IMR-90 (cell line): ENCODE results near the gene RDH16. TPM values are rescaled to one million over a fixed set of nuclear protein-coding genes. Genes with fewer than 3 reads are reported as not detected.
"Not testable (repeated sequence)": the region's sequence is repeated elsewhere in the genome, so short reads cannot be mapped to it uniquely, and the experiment has no call there.

Source experiments
- ATAC-seq: fragments of 200-7000 bp; cut with Tn5 transposase; 2 replicates; pipeline ENCODE4 v1.9.1; 2020; ENCODE audit warnings: low read depth, mild to moderate bottlenecking, moderate library complexity
- BruUV-seq: library from RNA; stranded (reverse); fragments of 400-500 nt; replicated peaks from 2 replicates; lab custom pipeline; 2021; lab: Mats Ljungman, UMichigan
- CTCF ChIA-PET: fragments of 300-600 bp; formaldehyde crosslinking; extraction: SDS; loops from one replicate; lab custom pipeline; 2021; ENCODE audit warnings: antibody characterized with exemption; lab: Yijun Ruan, JAX
- POLR2A ChIA-PET: fragments of 300-600 bp; sonication (Branson Sonifier 250); formaldehyde crosslinking; loops from one replicate; lab custom pipeline; 2022; ENCODE audit warnings: antibody characterized with exemption; ENCODE audit not compliant: unreplicated experiment; lab: Charles Lee
- DNase-seq: peaks from one replicate; pipeline ENCODE4 v3.0.0; 2013
- H2AFZ ChIP-seq: replicated peaks from 2 replicates; pipeline ENCODE3; 2013; ENCODE audit warnings: low read length, mild to moderate bottlenecking; ENCODE audit not compliant: poor library complexity
- H2AK5ac ChIP-seq: 2 replicates; pipeline ENCODE4 v1.6.1; 2013; ENCODE audit warnings: low read depth, low read length, inconsistent platforms
- H2AK9ac ChIP-seq: replicated peaks from 2 replicates; pipeline ENCODE3; 2013; ENCODE audit warnings: mild to moderate bottlenecking, low read depth, low read length, moderate library complexity; ENCODE audit not compliant: poor library complexity
- H2BK120ac ChIP-seq: 2 replicates; pipeline ENCODE4 v1.6.1; 2013; ENCODE audit warnings: low read depth, low read length, inconsistent platforms
- H2BK15ac ChIP-seq: 3 replicates; pipeline ENCODE4 v1.6.1; 2013; ENCODE audit warnings: low read depth, low read length, inconsistent platforms
- H2BK20ac ChIP-seq: 2 replicates; pipeline ENCODE4 v1.6.1; 2013; ENCODE audit warnings: low read depth, mild to moderate bottlenecking, inconsistent platforms, low read length, moderate library complexity
- H2BK5ac ChIP-seq: 2 replicates; pipeline ENCODE4 v1.6.1; 2013; ENCODE audit warnings: mild to moderate bottlenecking, low read depth, low read length, inconsistent platforms; ENCODE audit not compliant: poor library complexity, severe bottlenecking
- H3K14ac ChIP-seq: replicated peaks from 2 replicates; pipeline ENCODE4 v1.6.1; 2013; ENCODE audit warnings: low read depth, low read length, inconsistent platforms
- H3K18ac ChIP-seq: 2 replicates; pipeline ENCODE4 v1.6.1; 2013; ENCODE audit warnings: low read depth, low read length, control low read depth
- H3K23ac ChIP-seq: 2 replicates; pipeline ENCODE4 v1.6.1; 2013; ENCODE audit warnings: low read depth, low read length, inconsistent platforms
- H3K27ac ChIP-seq: 2 replicates; pipeline ENCODE4 v1.5.1; 2013; ENCODE audit warnings: mild to moderate bottlenecking, control low read depth, low read length; ENCODE audit not compliant: insufficient read depth
- H3K27me3 ChIP-seq: 2 replicates; pipeline ENCODE4 v1.6.1; 2013; ENCODE audit warnings: low read length; ENCODE audit not compliant: control insufficient read depth, insufficient read depth
- H3K36me3 ChIP-seq: 2 replicates; pipeline ENCODE4 v1.6.1; 2013; ENCODE audit warnings: low read length, mixed read lengths; ENCODE audit not compliant: control insufficient read depth, insufficient read depth
- H3K4ac ChIP-seq: 2 replicates; pipeline ENCODE4 v1.6.1; 2013; ENCODE audit warnings: low read depth, low read length, inconsistent platforms
- H3K4me1 ChIP-seq: 2 replicates; pipeline ENCODE4 v1.6.1; 2013; ENCODE audit warnings: low read length, mixed read lengths; ENCODE audit not compliant: control insufficient read depth, insufficient read depth
- H3K4me2 ChIP-seq: 2 replicates; pipeline ENCODE4 v1.6.1; 2013; ENCODE audit warnings: low read depth, mild to moderate bottlenecking, control low read depth, low read length, moderate library complexity
- H3K4me3 ChIP-seq: 2 replicates; pipeline ENCODE4 v1.5.1; 2013; ENCODE audit warnings: low read depth, mild to moderate bottlenecking, control low read depth, low read length, moderate library complexity; ENCODE audit not compliant: insufficient read depth
- H3K56ac ChIP-seq: 2 replicates; pipeline ENCODE4 v1.6.1; 2013; ENCODE audit warnings: low read length, inconsistent platforms; ENCODE audit not compliant: insufficient read depth; ENCODE audit errors: extremely low read depth
- H3K79me1 ChIP-seq, 2 experiments: 2 replicates each; pipeline ENCODE4 v1.6.1; 2013; ENCODE audit warnings: low read length in 2 of 2, inconsistent platforms in 1 of 2, low read depth in 1 of 2
- H3K9ac ChIP-seq: 2 replicates; pipeline ENCODE4 v1.6.1; 2013; ENCODE audit warnings: low read depth, low read length, control low read depth
- H3K9me1 ChIP-seq: 2 replicates; pipeline ENCODE4 v1.6.1; 2013; ENCODE audit warnings: low read length, inconsistent platforms; ENCODE audit not compliant: insufficient read depth
- H3K9me3 ChIP-seq: 2 replicates; pipeline ENCODE4 v1.6.1; 2013; ENCODE audit warnings: low read length; ENCODE audit not compliant: control insufficient read depth, insufficient read depth
- H4K20me1 ChIP-seq: 2 replicates; pipeline ENCODE4 v1.6.1; 2013; ENCODE audit warnings: low read length, inconsistent platforms; ENCODE audit not compliant: insufficient read depth
- H4K5ac ChIP-seq: 2 replicates; pipeline ENCODE4 v1.6.1; 2013; ENCODE audit warnings: mild to moderate bottlenecking, low read depth, low read length, control low read depth
- H4K8ac ChIP-seq, 2 experiments: 2 replicates each; pipeline ENCODE4 v1.6.1; 2013; ENCODE audit warnings: low read depth in 2 of 2, low read length in 2 of 2, control low read depth in 1 of 2, inconsistent platforms in 1 of 2
- H4K91ac ChIP-seq: 2 replicates; pipeline ENCODE4 v1.6.1; 2013; ENCODE audit warnings: low read depth, low read length, inconsistent platforms; ENCODE audit not compliant: insufficient read depth
- CHD1 ChIP-seq: IDR thresholded peaks from 2 replicates; pipeline ENCODE4 v1.6.1; 2012; ENCODE audit warnings: low read depth, low read length, improper control_type of control experiment
- MAFK ChIP-seq: IDR thresholded peaks from 2 replicates; pipeline ENCODE4 v1.6.1; 2012; ENCODE audit warnings: low read depth, low read length, improper control_type of control experiment
- NFE2L2 ChIP-seq: fragments of 150-350 bp; IDR thresholded peaks from 2 replicates; pipeline ENCODE4 v1.6.1; 2016; ENCODE audit warnings: low read depth, mild to moderate bottlenecking, low read length
- WGBS, 2 experiments: methylation state at CpG; one replicate each; pipeline versions ENCODE4 v1.1.5 to v1.1.7; 2013; ENCODE audit warnings: missing lambda C conversion rate in 2 of 2; ENCODE audit not compliant: insufficient read length in 1 of 2; ENCODE audit errors: extremely low coverage in 2 of 2; 5-methylcytosine and 5-hydroxymethylcytosine counted together
- dilution Hi-C: fragments of 300-500 bp; cut with HindIII; formaldehyde crosslinking; loops from one replicate; pipeline ENCODE4 v1.14.3; 2018; ENCODE audit warnings: low sequenced_read_pairs; ENCODE audit not compliant: unreplicated experiment
- in situ Hi-C: fragments of 300-500 bp; cut with MboI; formaldehyde crosslinking; loops from 3 replicates; pipeline ENCODE4 v1.14.3; 2019; ENCODE audit warnings: low sequenced_read_pairs, inconsistent platforms, mixed read lengths
- intact Hi-C: fragments of 100-400 bp; cut with micrococcal nuclease; formaldehyde crosslinking; loops from 2 replicates; pipeline ENCODE4 v1.10.0; 2022
- polyA plus RNA-seq, 3 experiments: library from polyadenylated mRNA; depleted of rRNA; stranded (reverse); fragments of >200 nt; gene quantifications; 2 replicates each; pipeline ENCODE4 v1.2.3, GENCODE V29; 2012; ENCODE audit warnings: low replicate concordance in 1 of 3
- total RNA-seq: library from RNA; depleted of rRNA; stranded (reverse); fragments of >200 nt; gene quantifications from 2 replicates; pipeline ENCODE4 v1.2.3, GENCODE V29; 2012

The RDH16 gene
- total and polyA plus RNA-seq, 2 of the 4 experiments (the other 2 are of a cell fraction), result not detected

DNA sequence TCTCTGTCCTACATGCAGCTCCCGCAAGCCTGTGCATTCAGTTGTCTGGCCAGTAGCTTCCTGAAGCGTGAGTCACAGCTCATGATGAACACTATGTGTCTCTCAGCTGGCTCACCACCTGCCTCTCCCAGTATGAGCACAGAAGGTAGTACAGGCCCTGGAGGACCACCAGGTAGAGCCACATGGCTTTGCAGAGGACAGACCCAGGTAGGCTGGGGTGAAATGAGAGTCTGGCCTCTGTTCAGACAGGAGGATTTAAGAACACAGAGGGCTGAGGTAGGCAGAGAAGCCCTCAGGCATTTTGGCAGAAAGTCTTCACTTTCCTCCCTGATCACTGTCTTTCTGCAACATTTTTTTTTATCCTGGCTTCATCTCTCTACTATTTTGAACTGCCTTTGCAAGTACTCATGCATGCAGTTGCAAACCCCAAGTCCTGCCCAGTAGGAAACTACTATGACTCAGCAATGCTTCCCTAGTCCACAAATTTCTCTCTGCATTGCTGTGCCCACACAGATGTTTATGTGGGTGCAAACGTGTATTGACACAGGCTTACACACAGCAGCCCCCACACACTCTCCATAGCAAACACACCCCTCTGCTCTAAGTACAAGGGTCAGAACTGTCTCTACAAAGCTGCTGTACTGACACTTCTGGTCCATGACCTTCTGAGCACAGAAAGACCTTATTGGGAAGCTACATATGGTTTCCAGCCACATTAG, 15.9 kb downstream of the RDH16 start:
- no peaks in the 10 kb centered on the region for H3K79me1 ChIP-seq
- in situ Hi-C loops (no loop called here), intact Hi-C loops (no loop called here), dilution Hi-C loops (no loop called here)
- H2BK20ac ChIP-seq, result no peak overlapping the region
- no peak overlapping the region for H2BK15ac ChIP-seq
- POLR2A ChIA-PET, result no interaction called here
- H3K27me3 ChIP-seq, result peaks cover 15% of the 10 kb centered on the region
- CTCF ChIA-PET, result no interaction called here
- H4K20me1 ChIP-seq, result no peaks in the 10 kb centered on the region
- ATAC-seq (peak; percentile 94), DNase-seq (peak; percentile 50)
- H2AK9ac ChIP-seq, result no peak overlapping the region
- H3K56ac ChIP-seq, result no peak overlapping the region
- no peaks in the 10 kb centered on the region for H3K9me3 ChIP-seq
- H3K4me2 ChIP-seq, result no peak overlapping the region
- no peak overlapping the region for H2BK120ac ChIP-seq
- H3K9me1 ChIP-seq, result no peaks in the 10 kb centered on the region
- no peak overlapping the region for H3K4me3 ChIP-seq
- no CpG with 5 or more reads among the region's 3 CpGs for WGBS, 2 experiments
- no peak overlapping the region for H4K5ac ChIP-seq
- no peak overlapping the region for H3K4ac ChIP-seq
- no peak overlapping the region for H4K91ac ChIP-seq
- H2AFZ ChIP-seq, result peak overlapping the region; percentile 8
- H3K27ac ChIP-seq, result no peak overlapping the region
- no peak overlapping the region for H4K8ac ChIP-seq
- H3K9ac ChIP-seq, result no peak overlapping the region
- 0 out of 2 replicates have a peak, but pooled peaks have one; percentile 15 for TF ChIP-seq MAFK
- TF ChIP-seq NFE2L2, result peak; percentile 87
- no peak for TF ChIP-seq CHD1
- no peak overlapping the region for H2BK5ac ChIP-seq
- H2AK5ac ChIP-seq, result no peak overlapping the region
- H3K4me1 ChIP-seq, result peaks cover 6% of the 10 kb centered on the region
- H3K36me3 ChIP-seq, result no peaks in the 10 kb centered on the region
- BruUV-seq, result no TSS peak
- no peak overlapping the region for H3K18ac ChIP-seq
- H3K14ac ChIP-seq, result no peak overlapping the region
- H3K23ac ChIP-seq, result no peak overlapping the region

DNA sequence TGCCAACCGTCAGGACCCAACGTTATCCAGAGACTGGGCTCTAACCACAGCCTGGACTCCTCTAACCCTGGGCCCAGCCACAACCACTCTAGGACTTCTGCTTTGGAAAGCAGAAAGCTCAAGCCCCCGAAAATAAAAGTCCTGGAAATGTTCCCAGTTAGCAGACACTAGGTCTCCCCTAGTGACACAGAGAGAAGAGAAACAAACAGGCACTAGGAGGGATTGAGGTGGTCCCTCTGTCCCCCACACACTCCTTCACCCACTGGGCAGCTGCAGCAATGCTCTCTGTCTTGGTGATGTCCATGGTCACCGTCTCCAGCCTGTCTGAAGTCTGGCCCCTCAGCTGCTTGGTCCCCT, 16.5 kb downstream of the RDH16 start:
- dilution Hi-C loops, H3K79me1 ChIP-seq, H3K27ac ChIP-seq, H3K4me2 ChIP-seq, H3K9ac ChIP-seq, H3K4me3 ChIP-seq, H2AK5ac ChIP-seq, intact Hi-C loops, H2AK9ac ChIP-seq, DNase-seq, in situ Hi-C loops, H3K56ac ChIP-seq, CTCF ChIA-PET, BruUV-seq, H2BK5ac ChIP-seq, H3K36me3 ChIP-seq, H2AFZ ChIP-seq, H3K4ac ChIP-seq, H3K9me1 ChIP-seq, H3K18ac ChIP-seq, H3K14ac ChIP-seq, H2BK120ac ChIP-seq, H4K8ac ChIP-seq, H4K20me1 ChIP-seq, H2BK15ac ChIP-seq, H2BK20ac ChIP-seq, H4K5ac ChIP-seq, H3K9me3 ChIP-seq, H3K23ac ChIP-seq, H3K4me1 ChIP-seq, H4K91ac ChIP-seq, POLR2A ChIA-PET: not testable (repeated sequence)
- no CpG with 5 or more reads among the region's 4 CpGs for WGBS, 2 experiments
- peak; percentile 17; the same call in 1 of the 2 replicates for ATAC-seq
- peaks cover 18% of the 10 kb centered on the region for H3K27me3 ChIP-seq
